Omental fat pad (tissue), 4 donors: ENCODE measurements around the gene CSHL1. TPM values are rescaled to one million over a fixed set of nuclear protein-coding genes. Genes with fewer than 3 reads are reported as not detected.

Experiments used
- ATAC-seq: fragments of 150-250 bp; one replicate; pipeline ENCODE4 v1.9.1; 2016; ENCODE audit warnings: mild to moderate bottlenecking, moderate library complexity; ENCODE audit not compliant: low FRiP score
- DNase-seq: peaks from one replicate; pipeline ENCODE4 v3.0.0-alpha.2; 2019; ENCODE audit warnings: low spot score
- CTCF ChIP-seq, 3 donors: fragments of 450-650 bp; IDR thresholded peaks; one replicate each; pipeline ENCODE4 v1.5.1; 2016 to 2017; ENCODE audit warnings: antibody characterized with exemption in 3 of 3, mild to moderate bottlenecking in 3 of 3, moderate library complexity in 2 of 3
- total RNA-seq, 4 donors: library from RNA; depleted of rRNA; stranded (reverse); fragments of >200 nt; gene quantifications; one replicate each; pipeline ENCODE4 v1.1.0, GENCODE V29; 2016

The CSHL1 gene
- total RNA-seq, 4 donors from 2014 or later: not detected

GRCh38 chr17:63954402-63955063 lies 43.5 kb upstream of the CSHL1 start:
- TF ChIP-seq CTCF (IDR thresholded peaks at IDR 0.05): no peak
- ATAC-seq (no peak), DNase-seq (no peak)

GRCh38 chr17:63950940-63951907 lies 40.2 kb upstream of the CSHL1 start:
- ATAC-seq: no peak
- TF ChIP-seq CTCF (IDR thresholded peaks at IDR 0.05): no peak
- no peak for DNase-seq

- ATAC-seq: no peak
- no peak for TF ChIP-seq CTCF (IDR thresholded peaks at IDR 0.05)
- no peak for DNase-seq
Observed at GRCh38 chr17:63949576-63950250, 38.7 kb upstream of the CSHL1 start.

GRCh38 chr17:63948521-63948920 lies 37.5 kb upstream of the CSHL1 start:
- no peak for TF ChIP-seq CTCF (IDR thresholded peaks at IDR 0.05)
- ATAC-seq: no peak
- no peak for DNase-seq

GRCh38 chr17:63947711-63948330 lies 36.8 kb upstream of the CSHL1 start:
- DNase-seq (no peak), ATAC-seq (no peak)
- no peak for TF ChIP-seq CTCF (IDR thresholded peaks at IDR 0.05)

- DNase-seq (no peak), ATAC-seq (peak; percentile 58)
- peak in 1 of 3 donors; percentile 8 for TF ChIP-seq CTCF (IDR thresholded peaks at IDR 0.05)
Observed at GRCh38 chr17:63946440-63947363, 35.6 kb upstream of the CSHL1 start.
